Hair follicular keratinocyte (primary cell): ENCODE data around the gene LMO1. TPM values are rescaled to one million over a fixed set of nuclear protein-coding genes. Genes with fewer than 3 reads are reported as not detected.

Experiments
- total RNA-seq: library from RNA; depleted of rRNA; stranded (reverse); fragments of >200 nt; gene quantifications from 2 replicates; pipeline ENCODE4 v1.2.3, GENCODE V29; 2015

Gene LMO1
- total RNA-seq = not detected in 2 replicates

GRCh38 chr11:8263769-8264410 is at the start of gene LMO1:
TSS of gene LMO1 (minus strand) at chr11:8263878. CDS start at chr11:8263362, 516 bp downstream.

Other genes with a start within 250 kb of the LMO1 start
- gene TUB, start 182.7 kb downstream of the LMO1 start, total RNA-seq = 0.70 and 1.3 TPM in 2 replicates
- 0.16 TPM in 1 of 2 replicates, not detected in the other for gene RIC3, start 94.9 kb downstream of the LMO1 start, total RNA-seq